ENCODE results near the gene ERC2. TPM values are rescaled to one million over a fixed set of nuclear protein-coding genes. Genes with fewer than 3 reads are reported as not detected.

ERC2 gene
- total RNA-seq, 1 experiment from 2014 or later = 0.77 TPM

GRCh38 chr3:55692295-55692956 lies 775.8 kb downstream of the ERC2 start:
- no TSS peak for BruUV-seq (replicated peaks)
- Histone ChIP-seq H3K27me3 (ENCODE audit: low read length) (no peaks in the 10 kb centered on the region), H3K79me2 (ENCODE audit: low read length) (no peaks in the 10 kb centered on the region), H3K4me1 (ENCODE audit: insufficient read depth, low read length) (no peaks in the 10 kb centered on the region; the same call in 1 of the 2 replicates), H4K20me1 (ENCODE audit: low read length) (no peaks in the 10 kb centered on the region), H3K36me3 (ENCODE audit: low read depth, low read length) (no peaks in the 10 kb centered on the region), H3K4me2 (ENCODE audit: low read length) (no peak overlapping the region), H3K9ac (ENCODE audit: low read length) (no peak overlapping the region), H3K9me3 (ENCODE audit: low read length) (no peaks in the 10 kb centered on the region), H2AFZ (ENCODE audit: low read length) (no peak overlapping the region), H3K4me3 (ENCODE audit: low read length) (no peak overlapping the region), H3K9me2 (replicated peaks; ENCODE audit: low read length) (no peaks in the 10 kb centered on the region), H3K27ac (ENCODE audit: low read length) (no peak overlapping the region), H3F3A (ENCODE audit: low read length, unreplicated experiment) (no peaks in the 10 kb centered on the region)
- POLR2A ChIA-PET (ENCODE audit: unreplicated experiment) = no interaction called here
- TF ChIP-seq EZH2phosphoT487 (IDR thresholded peaks at IDR 0.05; ENCODE audit: borderline replicate concordance, low read length) (no peak), CTCF (conservative IDR thresholded peaks at IDR 0.05; ENCODE audit: low read depth, low read length) (no peak), EZH2 (IDR thresholded peaks at IDR 0.05; ENCODE audit: low read length, unreplicated experiment) (no peak)
- DNase-seq (no peak), ATAC-seq (no peak)
- CTCF ChIA-PET = no interaction called here
- intact Hi-C loops (cut with micrococcal nuclease) = no loop called here

- no peak overlapping the region for H2AFZ ChIP-seq (ENCODE audit: low read length)
- ATAC-seq = no peak
Observed at GRCh38 chr3:55691141-55691540, 777.1 kb downstream of the ERC2 start.

More at GRCh38 chr3:55691141-55691540, 777.1 kb downstream of the ERC2 start:
- H3K27me3 ChIP-seq (ENCODE audit: low read length) = no peaks in the 10 kb centered on the region
- H3K4me1 ChIP-seq (ENCODE audit: insufficient read depth, low read length) = no peaks in the 10 kb centered on the region
- H3K9me2 ChIP-seq (replicated peaks; ENCODE audit: low read length) = no peaks in the 10 kb centered on the region
- no peaks in the 10 kb centered on the region for H3K36me3 ChIP-seq (ENCODE audit: low read depth, low read length)
- intact Hi-C loops (cut with micrococcal nuclease) = no loop called here
- H3K9ac ChIP-seq (ENCODE audit: low read length) = no peak overlapping the region
- no TSS peak for BruUV-seq (replicated peaks)
- TF ChIP-seq CTCF (conservative IDR thresholded peaks at IDR 0.05; ENCODE audit: low read depth, low read length) (no peak), EZH2 (IDR thresholded peaks at IDR 0.05; ENCODE audit: low read length, unreplicated experiment) (no peak), EZH2phosphoT487 (IDR thresholded peaks at IDR 0.05; ENCODE audit: borderline replicate concordance, low read length) (no peak)
- H3K79me2 ChIP-seq (ENCODE audit: low read length) = no peaks in the 10 kb centered on the region
- POLR2A ChIA-PET (ENCODE audit: unreplicated experiment) = no interaction called here
- no peak for DNase-seq
- no peak overlapping the region for H3K4me2 ChIP-seq (ENCODE audit: low read length)
- CTCF ChIA-PET = no interaction called here
- H3K4me3 ChIP-seq (ENCODE audit: low read length) = no peak overlapping the region
- no peaks in the 10 kb centered on the region for H4K20me1 ChIP-seq (ENCODE audit: low read length)
- no peaks in the 10 kb centered on the region for H3F3A ChIP-seq (ENCODE audit: low read length, unreplicated experiment)
- no peak overlapping the region for H3K27ac ChIP-seq (ENCODE audit: low read length)
- H3K9me3 ChIP-seq (ENCODE audit: low read length) = no peaks in the 10 kb centered on the region

All from PC-3 (cell line).